ENCODE measurements around the gene RPL18A.

RPL18A gene

GRCh38 chr19:17847538-17848366 is 12.0 kb upstream of the RPL18A start, which contains the start of gene JAK3:
Gene JAK3, minus strand, starts transcription at chr19:17847982. Its CDS starts 3,565 bp downstream, at chr19:17844417.
- H3K4me3 Mint-ChIP-seq, result peak within 1 kb of the TSS; percentile 89 to 90
- peaks cover 43% of the 10 kb centered on the region for H3K36me3 Mint-ChIP-seq (ENCODE audit: insufficient read depth)
- no peaks in the 10 kb centered on the region for H3K9me3 Mint-ChIP-seq
- peak within 1 kb of the TSS; percentile 91 to 97 for H3K27ac Mint-ChIP-seq
- H3K27me3 Mint-ChIP-seq, result no peaks in the 10 kb centered on the region
- DNase-seq, result peak; percentile 72 to 79 (median 77)
- ATAC-seq (replicated peaks), result peak; percentile 84
- H3K4me1 Mint-ChIP-seq (ENCODE audit: low read depth in 2 of 2), result peaks cover 61 to 66% of the 10 kb centered on the region in 2 donors

- DNase-seq (no peak), ATAC-seq (replicated peaks) (no peak)
- H3K9me3 Mint-ChIP-seq, result no peaks in the 10 kb centered on the region
- H3K4me3 Mint-ChIP-seq, result peak overlapping the region; percentile 89 to 90
- no peaks in the 10 kb centered on the region for H3K27me3 Mint-ChIP-seq
- H3K36me3 Mint-ChIP-seq (ENCODE audit: insufficient read depth), result peaks cover 33% of the 10 kb centered on the region
- H3K4me1 Mint-ChIP-seq (ENCODE audit: low read depth in 2 of 2), result peaks cover 59 to 63% of the 10 kb centered on the region in 2 donors
- peak overlapping the region; percentile 91 to 97 for H3K27ac Mint-ChIP-seq
These were observed 11.0 kb upstream of the RPL18A start for GRCh38 chr19:17848595-17849292.

GRCh38 chr19:17854061-17854460 is 5.6 kb upstream of the RPL18A start:
- no peak overlapping the region for H3K27ac Mint-ChIP-seq
- H3K4me3 Mint-ChIP-seq, result no peak overlapping the region

GRCh38 chr19:17855280-17856152 is 4.2 kb upstream of the RPL18A start:
- Mint-ChIP-seq H3K27me3 (no peaks in the 10 kb centered on the region), H3K9me3 (no peaks in the 10 kb centered on the region), H3K27ac (peak overlapping the region in 1 of 2 donors; percentile 81), H3K4me1 (ENCODE audit: low read depth in 2 of 2) (peaks cover 20 to 29% of the 10 kb centered on the region in 2 donors), H3K36me3 (ENCODE audit: insufficient read depth) (peaks cover 16% of the 10 kb centered on the region), H3K4me3 (no peak overlapping the region)
- peak; percentile 21 for ATAC-seq (replicated peaks)
- DNase-seq, result peak; percentile 91 to 93 (median 91)

More at GRCh38 chr19:17854061-17854460, 5.6 kb upstream of the RPL18A start:
- Mint-ChIP-seq H3K27me3 (no peaks in the 10 kb centered on the region), H3K9me3 (no peaks in the 10 kb centered on the region), H3K4me1 (ENCODE audit: low read depth in 2 of 2) (peaks cover 31 to 32% of the 10 kb centered on the region in 2 donors), H3K36me3 (ENCODE audit: insufficient read depth) (peaks cover 2% of the 10 kb centered on the region)
- DNase-seq, result no peak
- ATAC-seq (replicated peaks), result no peak

GRCh38 chr19:17860331-17860992 is 752 bp downstream of the RPL18A start:
- peaks cover 22 to 28% of the 10 kb centered on the region in 2 donors for H3K4me1 Mint-ChIP-seq (ENCODE audit: low read depth in 2 of 2)
- no peak for ATAC-seq (replicated peaks)
- no peaks in the 10 kb centered on the region for H3K9me3 Mint-ChIP-seq
- peak overlapping the region; percentile 87 to 93 for H3K4me3 Mint-ChIP-seq
- no peak for DNase-seq
- H3K27me3 Mint-ChIP-seq, result no peaks in the 10 kb centered on the region
- peak overlapping the region; percentile 89 to 92 for H3K27ac Mint-ChIP-seq
- peaks cover 61% of the 10 kb centered on the region for H3K36me3 Mint-ChIP-seq (ENCODE audit: insufficient read depth)

GRCh38 chr19:17860993-17861360 is 1.3 kb downstream of the RPL18A start:
- peaks cover 64% of the 10 kb centered on the region for H3K36me3 Mint-ChIP-seq (ENCODE audit: insufficient read depth)
- no peak for ATAC-seq (replicated peaks)
- H3K9me3 Mint-ChIP-seq, result no peaks in the 10 kb centered on the region
- H3K4me3 Mint-ChIP-seq, result peak overlapping the region; percentile 87 to 93
- DNase-seq, result no peak
- peak overlapping the region; percentile 89 to 92 for H3K27ac Mint-ChIP-seq
- no peaks in the 10 kb centered on the region for H3K27me3 Mint-ChIP-seq
- peaks cover 19 to 25% of the 10 kb centered on the region in 2 donors for H3K4me1 Mint-ChIP-seq (ENCODE audit: low read depth in 2 of 2)

GRCh38 chr19:17861542-17862402 is 2.1 kb downstream of the RPL18A start:
- Mint-ChIP-seq H3K27me3 (no peaks in the 10 kb centered on the region), H3K4me3 (peak overlapping the region; percentile 87 to 93), H3K27ac (peak overlapping the region; percentile 89 to 92), H3K4me1 (ENCODE audit: low read depth in 2 of 2) (peaks cover 19 to 25% of the 10 kb centered on the region in 2 donors), H3K36me3 (ENCODE audit: insufficient read depth) (peaks cover 64% of the 10 kb centered on the region), H3K9me3 (no peaks in the 10 kb centered on the region)
- ATAC-seq (replicated peaks) (no peak), DNase-seq (no peak)

- Mint-ChIP-seq H3K4me1 (ENCODE audit: low read depth in 2 of 2) (peaks cover 19 to 25% of the 10 kb centered on the region in 2 donors), H3K36me3 (ENCODE audit: insufficient read depth) (peaks cover 64% of the 10 kb centered on the region), H3K9me3 (no peaks in the 10 kb centered on the region), H3K27ac (peak overlapping the region in 1 of 2 donors; percentile 86), H3K4me3 (peak overlapping the region in 1 of 2 donors; percentile 87), H3K27me3 (no peaks in the 10 kb centered on the region)
- DNase-seq (no peak), ATAC-seq (replicated peaks) (no peak)
These were observed 3.2 kb downstream of the RPL18A start for GRCh38 chr19:17862711-17863519.

GRCh38 chr19:17863520-17864182 is 3.9 kb downstream of the RPL18A start:
- peak overlapping the region in 1 of 2 donors; percentile 86 for H3K27ac Mint-ChIP-seq
- H3K27me3 Mint-ChIP-seq, result no peaks in the 10 kb centered on the region
- no peak overlapping the region for H3K4me3 Mint-ChIP-seq
- ATAC-seq (replicated peaks) (no peak), DNase-seq (no peak)
- peaks cover 69% of the 10 kb centered on the region for H3K36me3 Mint-ChIP-seq (ENCODE audit: insufficient read depth)
- H3K9me3 Mint-ChIP-seq, result no peaks in the 10 kb centered on the region
- H3K4me1 Mint-ChIP-seq (ENCODE audit: low read depth in 2 of 2), result peaks cover 19 to 25% of the 10 kb centered on the region in 2 donors

- Mint-ChIP-seq H3K4me3 (no peak overlapping the region), H3K27me3 (peaks cover 0 to 3% of the 10 kb centered on the region in 2 donors), H3K4me1 (ENCODE audit: low read depth in 2 of 2) (peaks cover 13% of the 10 kb centered on the region in 2 donors), H3K27ac (peak overlapping the region in 1 of 2 donors; percentile 86), H3K9me3 (no peaks in the 10 kb centered on the region), H3K36me3 (ENCODE audit: insufficient read depth) (peaks cover 54% of the 10 kb centered on the region)
- ATAC-seq (replicated peaks) (no peak), DNase-seq (no peak)
These were observed 5.9 kb downstream of the RPL18A start for GRCh38 chr19:17865364-17866311.

All from effector memory CD8-positive, alpha-beta T cell (primary cell).